ENCODE data around the gene RAPGEF2. TPM values are rescaled to one million over a fixed set of nuclear protein-coding genes. Genes with fewer than 3 reads are reported as not detected.
A peak's percentile ranks its signal among the peaks of the same experiment; 100 is the strongest.
"Not testable (repeated sequence)": the region's sequence is repeated elsewhere in the genome, so short reads cannot be mapped to it uniquely, and the experiment has no call there.

Gene RAPGEF2
- total RNA-seq, 1 donor from 2014 or later = 46.7 TPM

DNA sequence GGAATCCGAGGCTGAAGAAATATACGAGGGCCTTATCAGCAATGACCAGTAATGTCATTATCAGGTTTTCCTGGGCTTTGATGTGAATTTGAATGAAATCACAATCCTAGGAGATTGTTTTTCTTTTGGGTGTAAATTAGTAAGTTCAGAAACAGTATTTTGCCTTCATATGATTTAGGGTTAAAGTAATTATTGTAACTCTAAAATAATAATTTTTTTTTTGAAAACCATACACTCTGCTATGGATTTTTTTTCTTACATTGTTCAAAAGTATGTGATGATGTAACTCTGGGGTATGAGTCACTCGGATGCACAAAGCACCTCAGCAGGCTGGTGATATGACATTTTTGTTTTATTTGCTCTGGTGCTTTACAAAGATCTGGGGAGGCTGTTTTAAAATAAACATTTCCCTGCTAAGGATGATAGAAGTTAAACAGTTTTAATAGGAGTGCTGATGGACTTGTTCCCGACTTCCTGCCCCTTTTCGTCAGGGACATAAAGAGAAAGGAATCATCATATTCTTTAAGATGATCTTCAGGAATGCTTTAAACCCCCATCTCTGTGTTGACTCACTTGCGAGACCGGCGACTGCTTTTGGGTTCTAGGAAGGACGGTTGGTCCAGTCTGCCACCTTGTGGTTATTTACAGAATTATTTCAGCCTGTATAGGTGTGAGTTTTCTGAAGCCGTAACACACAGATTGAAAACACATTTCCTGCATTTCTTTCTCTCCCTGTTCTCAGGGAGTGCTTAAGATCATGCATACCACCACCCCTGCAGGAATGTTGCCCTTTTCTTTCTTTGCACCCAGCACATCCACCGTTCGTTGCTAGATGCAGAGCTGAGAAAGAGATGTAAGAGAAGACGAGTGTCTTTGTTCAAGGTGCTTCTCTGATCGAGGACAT lies 72.5 kb downstream of the RAPGEF2 start:
- Mint-ChIP-seq H3K4me1 (peaks cover 28% of the 10 kb centered on the region), H3K4me3 (peak overlapping the region; percentile 42)

DNA sequence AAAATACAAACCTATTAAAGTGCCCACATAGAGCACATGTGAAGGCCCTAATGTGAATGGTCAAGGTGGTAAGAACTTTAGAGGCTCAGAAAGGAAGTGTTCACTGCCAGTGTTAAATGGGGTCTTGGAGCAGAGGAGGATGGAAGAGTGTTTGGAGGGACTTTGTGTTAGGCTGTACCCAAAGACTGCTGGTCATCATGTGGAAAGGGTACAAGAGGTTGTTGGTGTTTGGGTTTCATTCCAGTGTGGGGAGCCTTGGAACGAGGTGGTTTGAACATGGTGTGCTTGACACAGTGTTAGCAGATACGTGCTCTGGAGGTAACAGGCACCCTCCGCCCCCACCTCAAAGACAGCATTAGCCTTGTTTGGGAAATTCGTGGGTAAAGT lies 73.1 kb downstream of the RAPGEF2 start:
- Mint-ChIP-seq H3K36me3 (no peaks in the 10 kb centered on the region), H3K27ac (peak overlapping the region; percentile 84), H3K4me3 (peak overlapping the region; percentile 42), H3K4me1 (peaks cover 28% of the 10 kb centered on the region), H3K9me3 (no peaks in the 10 kb centered on the region), H3K27me3 (ENCODE audit: low read depth) (no peaks in the 10 kb centered on the region)
- DNase-seq (ENCODE audit: low spot score in 2 of 2, unreplicated experiment in 2 of 2) = no peak
- TF ChIP-seq, protein P1, sequence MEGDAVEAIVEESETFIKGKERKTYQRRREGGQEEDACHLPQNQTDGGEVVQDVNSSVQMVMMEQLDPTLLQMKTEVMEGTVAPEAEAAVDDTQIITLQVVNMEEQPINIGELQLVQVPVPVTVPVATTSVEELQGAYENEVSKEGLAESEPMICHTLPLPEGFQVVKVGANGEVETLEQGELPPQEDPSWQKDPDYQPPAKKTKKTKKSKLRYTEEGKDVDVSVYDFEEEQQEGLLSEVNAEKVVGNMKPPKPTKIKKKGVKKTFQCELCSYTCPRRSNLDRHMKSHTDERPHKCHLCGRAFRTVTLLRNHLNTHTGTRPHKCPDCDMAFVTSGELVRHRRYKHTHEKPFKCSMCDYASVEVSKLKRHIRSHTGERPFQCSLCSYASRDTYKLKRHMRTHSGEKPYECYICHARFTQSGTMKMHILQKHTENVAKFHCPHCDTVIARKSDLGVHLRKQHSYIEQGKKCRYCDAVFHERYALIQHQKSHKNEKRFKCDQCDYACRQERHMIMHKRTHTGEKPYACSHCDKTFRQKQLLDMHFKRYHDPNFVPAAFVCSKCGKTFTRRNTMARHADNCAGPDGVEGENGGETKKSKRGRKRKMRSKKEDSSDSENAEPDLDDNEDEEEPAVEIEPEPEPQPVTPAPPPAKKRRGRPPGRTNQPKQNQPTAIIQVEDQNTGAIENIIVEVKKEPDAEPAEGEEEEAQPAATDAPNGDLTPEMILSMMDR (IDR thresholded peaks at IDR 0.05; ENCODE audit: unreplicated experiment) = no peak

More for the DNA sequence above, 72.5 kb downstream of the RAPGEF2 start:
- TF ChIP-seq, protein P1 (IDR thresholded peaks at IDR 0.05; ENCODE audit: unreplicated experiment) = peak; percentile 88
- peak overlapping the region; percentile 84 for H3K27ac Mint-ChIP-seq
- no peaks in the 10 kb centered on the region for H3K36me3 Mint-ChIP-seq
- H3K27me3 Mint-ChIP-seq (ENCODE audit: low read depth) = no peaks in the 10 kb centered on the region
- peak; percentile 49 to 67 for DNase-seq (ENCODE audit: low spot score in 2 of 2, unreplicated experiment in 2 of 2)
- H3K9me3 Mint-ChIP-seq = no peaks in the 10 kb centered on the region

DNA sequence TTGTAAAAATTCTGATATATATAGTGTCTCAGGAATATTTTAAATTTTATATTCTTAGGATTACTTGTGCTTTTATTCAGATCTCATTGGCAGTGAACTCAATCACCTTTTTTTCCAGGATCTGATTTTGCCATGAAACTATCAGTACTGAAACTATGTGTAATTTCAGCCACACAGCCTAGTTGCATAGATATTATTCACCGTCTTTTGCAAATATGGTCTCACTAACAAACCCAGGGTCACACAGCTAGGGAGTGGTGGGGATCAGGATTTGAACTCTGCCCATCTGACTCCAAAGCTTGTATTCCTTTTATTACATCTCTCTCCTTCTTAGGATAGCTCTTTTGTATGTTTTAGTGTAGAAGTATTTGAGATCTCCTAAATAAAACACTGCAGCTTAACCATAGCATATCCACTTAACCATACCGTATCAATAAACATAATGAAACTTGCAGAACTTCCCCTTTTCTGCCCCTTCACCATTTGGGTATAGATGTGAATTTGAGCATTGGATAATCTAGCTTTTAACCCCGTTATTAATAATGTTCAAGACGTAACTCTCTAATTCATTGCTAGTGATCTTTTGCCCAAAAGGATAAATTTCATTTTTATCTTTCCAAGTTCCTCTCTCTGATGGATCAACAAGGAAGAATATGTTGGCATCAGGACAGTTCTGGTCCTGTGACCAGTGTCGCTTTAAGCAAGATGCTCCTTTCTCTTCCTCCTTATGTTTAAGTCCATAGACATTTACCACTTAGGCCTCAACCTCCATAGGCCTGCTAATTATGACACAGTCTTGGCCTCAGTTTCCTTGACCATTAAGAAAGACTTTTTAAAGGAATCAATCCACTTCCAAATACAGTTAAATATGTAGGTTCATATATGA lies 74.6 kb downstream of the RAPGEF2 start:
- H3K27ac Mint-ChIP-seq = no peak overlapping the region
- H3K9me3 Mint-ChIP-seq = no peaks in the 10 kb centered on the region
- TF ChIP-seq, protein P1 (IDR thresholded peaks at IDR 0.05; ENCODE audit: unreplicated experiment) = no peak
- peaks cover 28% of the 10 kb centered on the region for H3K4me1 Mint-ChIP-seq
- DNase-seq (ENCODE audit: low spot score in 2 of 2, unreplicated experiment in 2 of 2) = no peak
- H3K4me3 Mint-ChIP-seq = no peak overlapping the region
- H3K36me3 Mint-ChIP-seq = no peaks in the 10 kb centered on the region
- no peaks in the 10 kb centered on the region for H3K27me3 Mint-ChIP-seq (ENCODE audit: low read depth)

DNA sequence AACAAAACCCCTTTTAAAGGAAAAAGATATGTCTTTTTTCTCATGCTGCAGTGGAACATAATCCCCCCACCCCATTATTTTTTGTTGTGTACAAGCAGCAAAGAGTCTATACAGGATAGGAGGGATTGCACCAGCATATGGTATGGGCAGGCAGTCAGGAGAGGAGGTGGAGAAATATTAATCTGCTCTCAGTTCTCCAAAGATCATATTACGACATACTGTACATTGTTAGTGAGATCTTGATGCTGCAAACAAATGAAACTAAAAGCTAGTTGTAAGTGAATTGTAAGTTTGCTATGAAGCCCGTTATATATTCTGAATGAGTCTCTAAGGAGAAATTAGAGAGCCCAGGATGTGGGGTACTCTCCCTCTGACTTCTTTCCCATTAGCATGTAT lies 75.3 kb downstream of the RAPGEF2 start:
- Mint-ChIP-seq H3K27me3 (ENCODE audit: low read depth) (no peaks in the 10 kb centered on the region), H3K9me3 (peaks cover under 1% of the 10 kb centered on the region), H3K36me3 (no peaks in the 10 kb centered on the region), H3K27ac (no peak overlapping the region), H3K4me1 (peaks cover 23% of the 10 kb centered on the region), H3K4me3 (no peak overlapping the region)
- TF ChIP-seq, protein P1 (IDR thresholded peaks at IDR 0.05; ENCODE audit: unreplicated experiment) = no peak
- DNase-seq (ENCODE audit: low spot score in 2 of 2, unreplicated experiment in 2 of 2) = no peak

DNA sequence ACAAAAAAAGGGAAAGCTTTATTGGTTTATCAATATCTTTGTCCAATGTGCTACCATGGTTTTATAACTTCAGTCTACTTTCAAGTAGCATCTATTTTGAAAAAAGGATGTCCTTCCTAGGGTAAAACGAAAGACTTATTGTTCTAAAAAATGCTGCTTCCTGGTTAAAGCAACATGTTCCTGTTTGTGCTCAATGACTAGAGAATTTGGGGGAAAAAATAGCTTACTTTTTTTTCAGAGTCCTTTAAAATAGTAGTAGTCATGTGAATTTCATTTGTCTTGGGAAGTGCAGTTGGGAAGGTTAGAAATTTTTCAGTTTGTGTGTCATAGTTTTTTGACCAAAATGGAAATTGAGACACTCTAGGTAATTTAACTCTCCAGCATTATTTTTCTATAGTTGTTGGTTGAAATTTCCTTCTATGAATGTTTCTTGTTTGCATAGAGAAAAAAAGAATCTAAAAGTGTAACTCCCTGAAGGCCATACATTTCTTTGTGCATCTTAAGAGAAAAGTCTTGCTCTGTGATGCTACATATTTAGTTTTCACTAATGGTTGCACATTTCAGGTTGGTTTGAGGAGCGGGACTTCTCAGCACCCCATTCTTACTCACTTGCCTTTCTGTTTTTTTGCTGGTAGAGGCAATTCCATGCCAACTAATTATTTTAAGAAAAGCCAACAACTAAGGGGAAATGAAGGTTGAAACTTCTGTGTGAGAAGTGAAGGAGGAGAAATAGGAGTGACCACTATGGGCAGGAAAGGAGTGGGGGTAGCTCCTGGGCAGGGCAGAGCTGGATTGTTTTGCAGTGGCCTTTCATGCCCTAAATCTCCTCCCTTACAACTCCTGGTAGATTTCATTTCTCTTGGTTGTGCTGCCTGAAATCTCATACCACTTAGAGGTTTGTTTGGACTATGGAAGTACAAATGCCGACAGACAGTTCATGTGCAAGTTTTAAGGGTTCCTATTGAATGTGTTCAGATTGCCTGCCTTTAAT lies 76.4 kb downstream of the RAPGEF2 start:
- Mint-ChIP-seq H3K27ac (no peak overlapping the region), H3K27me3 (ENCODE audit: low read depth) (no peaks in the 10 kb centered on the region), H3K36me3 (peaks cover 3% of the 10 kb centered on the region), H3K9me3 (peaks cover 4% of the 10 kb centered on the region), H3K4me3 (no peak overlapping the region), H3K4me1 (peaks cover 18% of the 10 kb centered on the region)
- TF ChIP-seq, protein P1 (IDR thresholded peaks at IDR 0.05; ENCODE audit: unreplicated experiment) = no peak
- no peak for DNase-seq (ENCODE audit: low spot score in 2 of 2, unreplicated experiment in 2 of 2)

DNA sequence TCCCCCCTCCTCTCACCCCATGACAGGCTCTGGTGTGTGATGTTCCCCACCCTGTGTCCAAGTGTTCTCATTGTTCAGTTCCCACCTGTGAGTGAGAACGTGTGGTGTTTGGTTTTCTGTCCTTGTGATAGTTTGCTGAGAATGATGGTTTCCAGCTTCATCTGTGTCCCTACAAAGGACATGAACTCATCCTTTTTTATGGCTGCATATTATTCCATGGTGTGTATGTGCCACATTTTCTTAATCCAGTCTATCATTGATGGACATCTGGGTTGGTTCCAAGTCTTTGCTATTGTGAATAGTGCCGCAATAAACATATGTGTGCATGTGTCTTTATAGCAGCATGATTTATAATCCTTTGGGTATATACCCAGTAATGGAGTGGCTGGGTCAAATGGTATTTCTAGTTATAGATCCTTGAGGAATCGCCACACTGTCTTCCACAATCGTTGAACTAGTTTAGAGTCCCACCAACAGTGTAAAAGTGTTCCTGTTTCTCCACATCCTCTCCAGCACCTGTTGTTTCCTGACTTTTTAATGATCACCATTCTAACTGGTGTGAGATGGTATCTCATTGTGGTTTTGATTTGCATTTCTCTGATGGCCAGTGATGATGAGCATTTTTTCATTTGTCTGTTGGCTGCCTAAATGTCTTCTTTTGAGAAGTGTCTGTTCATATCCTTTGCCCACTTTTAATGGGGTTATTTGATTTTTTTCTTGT lies 81.2 kb downstream of the RAPGEF2 start:
- H3K9me3 Mint-ChIP-seq; H3K4me1 Mint-ChIP-seq; H3K36me3 Mint-ChIP-seq; DNase-seq (ENCODE audit: low spot score in 2 of 2, unreplicated experiment in 2 of 2); H3K4me3 Mint-ChIP-seq; H3K27me3 Mint-ChIP-seq (ENCODE audit: low read depth); H3K27ac Mint-ChIP-seq: not testable (repeated sequence)

Data from mesothelial cell of epicardium (in vitro differentiated cells).